ENCODE results near the gene SEL1L3. TPM values are rescaled to one million over a fixed set of nuclear protein-coding genes. Genes with fewer than 3 reads are reported as not detected.

SEL1L3 gene
- total RNA-seq, 1 experiment from 2014 or later, result 15.7 TPM

DNA sequence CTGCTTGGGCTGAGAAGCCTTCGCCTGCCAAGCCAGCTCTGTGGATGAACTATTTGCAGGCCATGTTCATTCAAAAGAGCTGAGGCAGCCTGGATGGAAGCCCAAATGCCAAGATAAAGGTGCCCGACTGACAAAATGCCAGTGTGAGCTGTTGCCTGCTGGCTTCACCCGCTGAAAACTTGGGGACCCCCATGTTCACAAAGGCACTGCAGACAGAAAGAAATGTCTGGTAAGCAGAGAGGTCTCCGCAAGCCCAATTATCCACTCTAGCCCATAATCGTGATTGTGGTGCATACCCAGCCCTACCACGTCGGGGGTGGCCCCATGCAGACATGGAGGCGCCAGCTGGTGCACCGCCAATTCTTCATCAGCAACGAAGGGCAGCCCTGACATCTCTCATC, 38.2 kb upstream of the SEL1L3 start:
- Histone ChIP-seq H3K9me3 (no peaks in the 10 kb centered on the region), H3K36me3 (ENCODE audit: control insufficient read depth, insufficient read depth, low read length) (no peaks in the 10 kb centered on the region), H3K4me3 (ENCODE audit: low read depth, low read length) (no peak overlapping the region), H3K4me1 (no peaks in the 10 kb centered on the region), H3K27me3 (replicated peaks; ENCODE audit: control insufficient read depth, insufficient read depth, low read length) (no peaks in the 10 kb centered on the region)
- Mint-ChIP-seq H3K4me3 (ENCODE audit: unreplicated experiment) (no peak overlapping the region), H3K4me1 (ENCODE audit: low read depth, unreplicated experiment) (no peaks in the 10 kb centered on the region), H3K27me3 (ENCODE audit: insufficient read depth, unreplicated experiment) (no peaks in the 10 kb centered on the region), H3K9me3 (ENCODE audit: unreplicated experiment) (no peaks in the 10 kb centered on the region), H3K27ac (ENCODE audit: unreplicated experiment) (no peak overlapping the region), H3K36me3 (ENCODE audit: insufficient read depth, unreplicated experiment) (no peaks in the 10 kb centered on the region)
- BruUV-seq (replicated peaks), result no TSS peak
- DNase-seq, result no peak
- intact Hi-C loops (cut with micrococcal nuclease; ENCODE audit: unreplicated experiment), result no loop called here
- ChIA-PET CTCF (no interaction called here), POLR2A (no interaction called here)
- TF ChIP-seq, protein P1, sequence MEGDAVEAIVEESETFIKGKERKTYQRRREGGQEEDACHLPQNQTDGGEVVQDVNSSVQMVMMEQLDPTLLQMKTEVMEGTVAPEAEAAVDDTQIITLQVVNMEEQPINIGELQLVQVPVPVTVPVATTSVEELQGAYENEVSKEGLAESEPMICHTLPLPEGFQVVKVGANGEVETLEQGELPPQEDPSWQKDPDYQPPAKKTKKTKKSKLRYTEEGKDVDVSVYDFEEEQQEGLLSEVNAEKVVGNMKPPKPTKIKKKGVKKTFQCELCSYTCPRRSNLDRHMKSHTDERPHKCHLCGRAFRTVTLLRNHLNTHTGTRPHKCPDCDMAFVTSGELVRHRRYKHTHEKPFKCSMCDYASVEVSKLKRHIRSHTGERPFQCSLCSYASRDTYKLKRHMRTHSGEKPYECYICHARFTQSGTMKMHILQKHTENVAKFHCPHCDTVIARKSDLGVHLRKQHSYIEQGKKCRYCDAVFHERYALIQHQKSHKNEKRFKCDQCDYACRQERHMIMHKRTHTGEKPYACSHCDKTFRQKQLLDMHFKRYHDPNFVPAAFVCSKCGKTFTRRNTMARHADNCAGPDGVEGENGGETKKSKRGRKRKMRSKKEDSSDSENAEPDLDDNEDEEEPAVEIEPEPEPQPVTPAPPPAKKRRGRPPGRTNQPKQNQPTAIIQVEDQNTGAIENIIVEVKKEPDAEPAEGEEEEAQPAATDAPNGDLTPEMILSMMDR (IDR thresholded peaks at IDR 0.05; ENCODE audit: insufficient read depth in 1 of 2, low read depth in 1 of 2, low read length in 1 of 2, severe bottlenecking in 1 of 2, unreplicated experiment in 1 of 2), result no peak

DNA sequence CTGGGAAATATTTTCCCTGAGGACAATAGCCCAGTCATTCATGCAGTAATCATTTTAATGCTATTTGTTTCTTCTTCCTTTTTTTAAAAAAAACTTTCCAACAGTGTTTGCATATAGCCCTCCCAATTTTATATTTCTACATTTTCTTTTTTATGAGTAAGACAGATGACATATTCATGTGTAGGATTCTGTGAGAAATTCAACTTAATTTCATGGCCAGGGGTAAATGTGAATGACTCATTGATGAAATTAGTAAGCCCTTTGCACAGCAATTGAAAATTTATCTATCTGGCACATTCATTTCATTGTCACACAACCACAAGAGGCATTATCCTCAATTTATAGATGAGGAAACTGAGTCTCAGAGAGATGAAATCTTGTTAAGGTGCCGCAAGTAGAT, 37.5 kb upstream of the SEL1L3 start:
- BruUV-seq (replicated peaks), result no TSS peak
- H3K9me3 ChIP-seq, result no peaks in the 10 kb centered on the region
- no peaks in the 10 kb centered on the region for H3K4me1 Mint-ChIP-seq (ENCODE audit: low read depth, unreplicated experiment)

DNA sequence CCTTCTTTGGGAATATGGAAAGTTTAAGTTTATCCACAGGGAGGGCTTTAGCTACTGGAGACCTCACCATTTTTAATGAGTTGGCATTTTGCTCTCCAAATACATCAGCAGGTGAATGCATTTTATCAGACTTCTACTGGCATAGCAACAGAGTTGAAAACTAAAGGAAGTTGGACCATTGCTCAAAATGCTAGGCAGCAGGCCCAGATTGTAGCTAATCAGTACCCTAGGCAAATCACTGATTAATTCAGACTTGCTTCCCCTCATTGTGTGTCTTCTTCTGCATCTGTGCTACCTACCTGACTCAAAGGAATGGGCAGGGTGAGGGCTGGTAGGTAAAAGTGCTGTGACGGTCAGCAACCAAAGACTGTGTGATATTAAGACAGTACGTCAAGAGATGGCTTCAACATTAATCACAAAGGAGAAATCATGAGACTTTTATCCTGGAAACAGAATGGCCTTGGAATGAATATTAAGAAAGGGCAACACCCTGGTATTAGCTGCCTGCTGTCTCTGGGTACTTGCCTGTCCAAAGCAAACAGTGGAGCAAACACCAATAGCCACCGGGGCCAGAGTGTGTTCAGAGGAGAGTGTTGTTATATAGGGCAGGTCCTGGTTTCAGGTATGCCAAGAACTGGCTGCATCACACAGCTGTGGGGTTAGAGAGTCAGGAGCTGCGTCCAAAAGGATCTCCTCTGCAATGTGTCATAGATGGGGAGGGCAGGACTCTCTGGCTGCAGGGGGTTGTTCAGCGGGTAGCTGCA, 34.2 kb upstream of the SEL1L3 start:
- CTCF ChIA-PET, result no interaction called here
- H3K4me1 ChIP-seq, result no peaks in the 10 kb centered on the region
- intact Hi-C loops (cut with micrococcal nuclease; ENCODE audit: unreplicated experiment), result no loop called here
- no peak for DNase-seq
- POLR2A ChIA-PET, result no interaction called here
- BruUV-seq (replicated peaks), result no TSS peak
- Mint-ChIP-seq H3K9me3 (ENCODE audit: unreplicated experiment) (no peaks in the 10 kb centered on the region), H3K4me3 (ENCODE audit: unreplicated experiment) (no peak overlapping the region), H3K27ac (ENCODE audit: unreplicated experiment) (no peak overlapping the region), H3K36me3 (ENCODE audit: insufficient read depth, unreplicated experiment) (no peaks in the 10 kb centered on the region), H3K27me3 (ENCODE audit: insufficient read depth, unreplicated experiment) (no peaks in the 10 kb centered on the region), H3K4me1 (ENCODE audit: low read depth, unreplicated experiment) (no peaks in the 10 kb centered on the region)
- H3K27me3 ChIP-seq (replicated peaks; ENCODE audit: control insufficient read depth, insufficient read depth, low read length), result no peaks in the 10 kb centered on the region
- H3K36me3 ChIP-seq (ENCODE audit: control insufficient read depth, insufficient read depth, low read length), result no peaks in the 10 kb centered on the region
- H3K4me3 ChIP-seq (ENCODE audit: low read depth, low read length), result no peak overlapping the region
- TF ChIP-seq, protein P1 (IDR thresholded peaks at IDR 0.05; ENCODE audit: insufficient read depth in 1 of 2, low read depth in 1 of 2, low read length in 1 of 2, severe bottlenecking in 1 of 2, unreplicated experiment in 1 of 2), result no peak
- no peaks in the 10 kb centered on the region for H3K9me3 ChIP-seq

More for the DNA sequence above, 37.5 kb upstream of the SEL1L3 start:
- DNase-seq, result no peak
- H3K36me3 ChIP-seq (ENCODE audit: control insufficient read depth, insufficient read depth, low read length), result no peaks in the 10 kb centered on the region
- Mint-ChIP-seq H3K27me3 (ENCODE audit: insufficient read depth, unreplicated experiment) (no peaks in the 10 kb centered on the region), H3K4me3 (ENCODE audit: unreplicated experiment) (no peak overlapping the region), H3K9me3 (ENCODE audit: unreplicated experiment) (no peaks in the 10 kb centered on the region), H3K27ac (ENCODE audit: unreplicated experiment) (no peak overlapping the region), H3K36me3 (ENCODE audit: insufficient read depth, unreplicated experiment) (no peaks in the 10 kb centered on the region)
- intact Hi-C loops (cut with micrococcal nuclease; ENCODE audit: unreplicated experiment), result no loop called here
- H3K27me3 ChIP-seq (replicated peaks; ENCODE audit: control insufficient read depth, insufficient read depth, low read length), result no peaks in the 10 kb centered on the region
- no peaks in the 10 kb centered on the region for H3K4me1 ChIP-seq
- ChIA-PET CTCF (no interaction called here), POLR2A (no interaction called here)
- TF ChIP-seq, protein P1 (IDR thresholded peaks at IDR 0.05; ENCODE audit: insufficient read depth in 1 of 2, low read depth in 1 of 2, low read length in 1 of 2, severe bottlenecking in 1 of 2, unreplicated experiment in 1 of 2), result no peak
- H3K4me3 ChIP-seq (ENCODE audit: low read depth, low read length), result no peak overlapping the region
